ENCODE measurements around the gene TNFRSF4. TPM values are rescaled to one million over a fixed set of nuclear protein-coding genes. Genes with fewer than 3 reads are reported as not detected.

The TNFRSF4 gene
- total and polyA plus RNA-seq, 2 of the 13 experiments (the other 11 are each of a cell fraction or from before 2014, with no cell fraction given), result not detected

DNA sequence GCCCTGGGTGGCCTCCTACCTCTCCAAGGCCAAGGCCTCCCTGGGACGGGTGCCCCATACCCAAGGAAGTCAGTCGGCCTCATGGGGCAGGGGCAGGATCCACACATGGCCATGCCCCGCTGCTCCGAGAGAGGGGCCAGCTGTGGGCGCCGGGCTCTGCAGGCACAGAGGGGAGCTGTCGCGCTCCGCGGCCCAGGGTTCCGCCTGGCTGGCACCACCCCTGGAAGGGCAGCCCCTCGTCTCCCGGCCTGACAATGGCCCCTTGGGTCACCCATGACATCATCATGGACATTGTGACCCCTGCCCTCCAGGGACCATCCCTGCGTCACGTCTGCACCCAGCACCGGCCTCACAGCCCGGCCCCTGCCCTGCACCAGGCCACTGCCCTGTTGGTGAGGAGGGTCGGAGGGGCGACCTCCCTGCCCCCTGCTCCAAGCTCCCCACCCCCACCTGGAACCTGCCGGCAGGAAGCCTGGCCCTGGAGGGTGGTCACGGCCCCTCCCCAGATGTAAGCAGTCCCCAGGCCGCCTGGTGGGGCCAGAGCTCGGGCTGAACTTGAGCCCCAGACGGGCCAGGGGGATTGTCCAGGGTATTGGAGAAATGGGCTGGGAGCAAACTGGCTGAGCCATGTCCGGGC is 34.5 kb downstream of the TNFRSF4 start (continued):
- TF ChIP-seq ZBTB44 (CRISPR knock-in tag; IDR thresholded peaks at IDR 0.05), result no peak
- no peak for TF ChIP-seq REPIN1 (CRISPR knock-in tag; IDR thresholded peaks at IDR 0.05; ENCODE audit: borderline replicate concordance, low read depth)
- no peak for TF ChIP-seq CHD2 (IDR thresholded peaks at IDR 0.05; ENCODE audit: low read depth, low read length)
- TF ChIP-seq ZNF282 (IDR thresholded peaks at IDR 0.05; ENCODE audit: partially characterized antibody), result no peak
- TF ChIP-seq AFF4 (CRISPR knock-in tag; IDR thresholded peaks at IDR 0.05), result no peak
- no peak for TF ChIP-seq ZNF407 (CRISPR knock-in tag; IDR thresholded peaks at IDR 0.05; ENCODE audit: not compliant biosample characterization)
- TF ChIP-seq, protein P1, sequence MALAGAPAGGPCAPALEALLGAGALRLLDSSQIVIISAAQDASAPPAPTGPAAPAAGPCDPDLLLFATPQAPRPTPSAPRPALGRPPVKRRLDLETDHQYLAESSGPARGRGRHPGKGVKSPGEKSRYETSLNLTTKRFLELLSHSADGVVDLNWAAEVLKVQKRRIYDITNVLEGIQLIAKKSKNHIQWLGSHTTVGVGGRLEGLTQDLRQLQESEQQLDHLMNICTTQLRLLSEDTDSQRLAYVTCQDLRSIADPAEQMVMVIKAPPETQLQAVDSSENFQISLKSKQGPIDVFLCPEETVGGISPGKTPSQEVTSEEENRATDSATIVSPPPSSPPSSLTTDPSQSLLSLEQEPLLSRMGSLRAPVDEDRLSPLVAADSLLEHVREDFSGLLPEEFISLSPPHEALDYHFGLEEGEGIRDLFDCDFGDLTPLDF (CRISPR knock-in tag; IDR thresholded peaks at IDR 0.05), result no peak
- TF ChIP-seq ATF7 (IDR thresholded peaks at IDR 0.05), result peak; percentile 64
- no peak for TF ChIP-seq ATF7 (CRISPR knock-in tag; IDR thresholded peaks at IDR 0.05)
- no peak for TF ChIP-seq PCBP2 (optimal IDR thresholded peaks at IDR 0.05; ENCODE audit: low read depth, low read length, poor library complexity, severe bottlenecking)
- no peak for TF ChIP-seq REL (CRISPR knock-in tag; conservative IDR thresholded peaks at IDR 0.05)
- no peak for TF ChIP-seq ATRX (CRISPR knock-in tag; IDR thresholded peaks at IDR 0.05; ENCODE audit: borderline replicate concordance)
- TF ChIP-seq NR2C2 (CRISPR knock-in tag; IDR thresholded peaks at IDR 0.05; ENCODE audit: borderline replicate concordance), result 0 out of 2 replicates have a peak, but pooled peaks have one; percentile 5
- 0 out of 2 replicates have a peak, but pooled peaks have one; percentile 21 for TF ChIP-seq HOXA3 (CRISPR knock-in tag; IDR thresholded peaks at IDR 0.05)
